CD4-positive, alpha-beta T cell treated with Interferon alpha-2 for 1 hour (primary cell): Measurements from ENCODE around the gene NCOA5.

ENCODE experiments used
- DNase-seq, 2 donors: peaks; one replicate each; pipeline ENCODE4 v3.0.0-alpha.2; 2020 to 2022

The NCOA5 gene

DNA sequence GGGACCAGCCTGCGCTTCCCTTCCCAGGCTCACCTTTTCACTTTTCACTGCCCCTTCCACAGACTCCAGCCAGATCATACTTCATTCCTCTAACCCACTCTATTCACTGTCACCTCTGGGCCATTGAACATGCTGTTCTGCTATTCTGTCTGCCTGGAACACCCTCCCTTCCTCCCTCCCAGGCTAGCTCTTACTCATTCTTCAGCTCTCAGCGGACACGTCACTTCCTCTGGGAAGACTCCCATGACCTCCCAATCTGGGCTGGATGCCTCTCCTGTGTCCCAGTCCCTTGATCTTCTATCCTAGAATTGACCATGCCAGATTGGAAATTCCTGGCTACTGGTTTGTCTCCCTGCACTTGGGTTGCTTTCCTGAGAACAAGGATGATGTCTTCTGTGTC, 55.7 kb downstream of the NCOA5 start:
- DNase-seq = no peak

DNA sequence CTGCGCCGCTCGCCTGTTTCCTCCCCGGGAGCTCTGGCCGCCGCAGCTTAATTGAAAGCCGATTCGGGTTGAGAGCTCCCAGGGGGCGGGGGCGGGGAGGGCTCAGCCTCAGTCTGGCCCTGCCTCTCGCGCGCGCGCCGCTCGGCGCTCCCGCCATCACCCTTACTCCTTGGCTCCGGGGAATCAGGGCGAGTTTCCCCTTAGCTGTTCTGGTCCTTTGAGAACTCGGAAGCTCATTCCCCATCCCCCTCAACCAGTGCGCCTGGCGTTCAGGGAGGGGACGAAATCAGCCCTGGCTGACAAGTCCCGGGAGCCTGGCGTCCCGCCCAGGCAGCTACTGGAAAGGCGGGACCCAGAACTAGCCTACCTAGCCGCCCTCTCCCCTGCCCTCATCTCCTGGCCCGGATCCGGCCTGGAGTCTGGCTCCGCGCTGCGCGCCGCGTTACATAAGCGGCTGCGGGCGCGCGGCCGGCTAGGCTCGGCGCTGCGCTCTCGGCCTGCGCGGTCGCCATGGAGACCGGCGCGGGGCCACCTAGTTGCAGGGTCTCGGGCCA, 58.0 kb downstream of the NCOA5 start:
- DNase-seq = no peak

DNA sequence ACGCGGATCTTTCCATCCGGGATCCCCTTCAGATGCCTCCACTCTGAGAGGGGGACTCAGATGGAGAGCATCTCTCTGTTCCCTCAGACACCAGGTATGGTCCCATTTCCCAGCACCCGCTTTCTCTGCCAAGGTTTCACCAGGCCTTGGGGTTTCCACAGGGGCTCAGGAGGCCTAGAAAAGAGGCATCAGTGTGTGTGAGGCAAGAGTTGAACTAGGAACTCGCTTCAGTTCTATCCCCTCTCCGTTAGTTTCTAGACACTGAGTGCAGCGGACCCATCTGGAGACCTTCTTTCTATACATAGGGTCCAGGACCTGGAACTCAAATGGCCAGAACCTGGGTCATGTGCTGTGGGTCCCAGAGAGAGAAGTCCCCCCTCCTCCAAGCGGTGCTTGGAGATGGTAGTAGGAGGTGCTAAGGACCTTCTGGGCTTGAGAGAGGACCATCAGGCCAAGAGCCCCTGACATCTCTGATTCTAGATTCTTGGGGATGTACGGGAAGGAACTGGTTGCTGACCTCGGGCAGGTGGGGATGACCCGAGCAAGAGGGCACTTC, 58.7 kb downstream of the NCOA5 start:
- DNase-seq = no peak

DNA sequence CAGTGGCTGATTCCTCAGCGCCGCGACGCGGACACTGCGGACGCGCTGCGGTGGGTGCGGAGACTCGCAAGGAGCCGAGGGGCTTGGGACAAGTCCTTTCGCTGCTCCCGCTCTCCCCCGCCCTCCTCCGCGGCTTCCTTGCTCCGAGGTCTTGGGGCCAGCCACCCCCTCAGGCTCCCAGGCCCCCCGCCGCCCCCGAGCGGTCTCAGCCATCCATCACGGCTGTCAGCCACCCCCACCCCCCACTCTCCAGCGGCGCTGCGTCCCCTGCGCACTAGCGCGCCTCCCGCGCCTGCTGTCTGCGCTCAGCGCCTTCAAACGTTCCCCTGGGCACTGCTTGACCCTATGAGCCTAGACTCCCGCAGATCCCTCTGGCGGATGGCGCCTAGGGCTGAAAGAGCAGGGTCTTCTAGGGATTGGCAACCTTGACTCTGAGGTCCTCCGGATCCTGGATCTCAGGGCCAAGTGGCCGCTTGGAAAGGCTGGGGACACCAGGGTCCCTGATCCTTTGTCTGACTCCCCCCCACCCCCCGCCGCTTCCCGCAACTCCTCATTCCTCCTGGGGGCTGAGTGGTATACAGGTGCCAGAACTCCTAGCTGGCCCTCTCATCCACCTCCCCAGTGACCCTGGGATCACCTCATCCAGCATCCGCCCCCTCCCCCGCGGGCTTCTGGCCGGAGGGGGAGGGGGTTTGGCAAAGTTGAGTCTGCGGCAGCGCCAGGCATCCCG, 59.3 kb downstream of the NCOA5 start:
- no peak for DNase-seq

DNA sequence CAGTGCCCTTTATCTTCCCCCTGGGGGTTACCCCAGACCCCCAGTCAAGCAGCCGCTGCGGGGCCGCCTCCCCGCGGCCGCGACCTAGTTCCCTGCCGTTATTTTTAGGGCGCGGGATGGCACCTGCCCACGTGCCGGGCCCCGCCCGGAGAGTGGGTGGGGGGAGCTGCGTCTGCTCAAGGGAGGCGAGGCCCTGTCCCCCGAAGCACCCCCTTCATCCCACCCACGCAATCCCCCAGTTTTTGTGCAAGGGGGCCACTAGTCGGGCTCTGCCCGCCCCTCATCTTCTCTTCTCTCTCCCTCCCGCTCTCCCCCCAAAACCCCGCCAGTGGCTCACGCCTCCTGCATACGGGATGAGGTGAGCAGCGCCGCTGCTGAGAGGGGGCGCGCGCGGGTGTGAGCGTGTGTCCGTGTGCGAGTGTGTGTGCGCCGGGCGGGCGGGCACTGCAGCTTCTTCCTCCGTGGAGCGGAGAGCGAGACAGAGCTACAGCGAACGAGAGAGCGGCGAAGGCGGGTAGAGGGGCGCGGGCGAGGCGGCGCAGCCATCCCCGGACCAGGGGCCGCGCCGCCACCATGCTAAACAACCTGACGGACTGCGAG, 60.9 kb downstream of the NCOA5 start, which contains the start of gene SLC12A5:
Gene SLC12A5, plus strand, starts transcription at position 444 of the 600 bp plus-strand sequence. Its CDS starts 130 bp downstream, at position 574.
- no peak for DNase-seq

DNA sequence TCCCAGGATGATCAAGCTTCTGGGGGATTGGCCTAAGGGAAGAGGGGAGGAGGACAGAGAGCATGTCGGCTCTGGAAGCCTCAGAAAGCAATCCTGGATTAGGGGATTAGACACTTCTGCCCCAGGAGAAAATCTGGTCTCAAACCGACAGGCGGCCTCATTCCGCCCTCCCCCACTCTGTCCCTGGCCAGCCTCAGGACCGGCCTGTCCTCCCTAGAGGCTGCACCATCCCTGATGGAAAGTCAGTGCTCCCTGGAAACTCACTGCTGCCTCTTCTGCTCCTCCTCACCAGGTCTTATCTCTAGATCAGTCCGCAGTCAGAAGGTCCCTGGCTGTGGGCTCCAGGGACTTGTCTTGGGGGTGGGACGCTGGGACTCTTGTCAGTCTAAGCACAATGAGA, 61.7 kb downstream of the NCOA5 start:
- DNase-seq = no peak

DNA sequence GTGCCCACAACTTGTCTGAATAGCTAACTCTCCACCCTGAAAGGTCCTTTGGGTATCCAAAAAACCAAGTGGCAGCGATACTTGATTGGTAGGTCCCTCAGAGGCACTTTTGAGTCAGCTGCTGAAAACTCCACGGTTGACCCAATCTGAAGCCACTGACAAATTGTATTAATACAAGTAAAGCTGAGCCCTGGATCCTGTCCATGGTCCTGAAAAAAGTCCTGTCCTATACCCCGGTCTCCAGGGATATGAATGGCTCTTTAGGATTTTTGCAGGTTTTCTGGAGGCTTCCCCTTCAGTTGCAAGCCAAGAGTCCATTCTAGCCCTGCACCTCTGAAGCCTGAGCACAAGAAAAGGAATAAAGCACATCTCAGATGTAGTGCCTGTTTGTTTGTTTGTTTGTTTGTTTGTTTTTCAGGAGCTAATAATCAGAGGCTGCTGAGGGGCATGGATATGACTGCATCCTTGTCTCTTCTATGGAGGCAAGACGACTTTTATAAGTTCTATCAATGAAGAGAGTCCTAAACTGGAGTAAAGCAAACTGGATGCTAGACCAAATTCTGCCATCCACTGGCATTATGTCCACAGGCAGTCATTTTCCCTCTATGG, 62.4 kb downstream of the NCOA5 start:
- DNase-seq = peak in 1 of 2 donors; percentile 33

DNA sequence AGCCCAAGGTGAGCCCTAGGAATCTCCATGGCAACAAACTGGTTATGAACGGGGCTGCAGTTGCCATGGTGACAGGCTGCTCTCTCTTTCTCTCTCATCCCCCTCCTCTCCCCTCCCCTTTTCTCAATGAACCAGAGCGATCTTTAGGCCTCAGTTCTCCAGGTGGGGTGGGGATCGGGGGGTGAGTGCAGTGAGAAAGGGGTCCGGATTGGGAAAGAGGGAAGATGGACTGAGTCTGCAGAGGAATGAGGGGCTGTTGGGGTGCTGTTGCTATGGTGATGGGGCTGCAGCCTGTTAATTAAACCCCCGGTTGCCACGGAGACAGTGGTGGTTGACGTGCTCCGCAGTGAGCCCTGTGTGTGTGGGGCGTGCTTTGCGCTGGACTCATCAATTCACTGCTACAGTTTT, 64.4 kb downstream of the NCOA5 start:
- no peak for DNase-seq

DNA sequence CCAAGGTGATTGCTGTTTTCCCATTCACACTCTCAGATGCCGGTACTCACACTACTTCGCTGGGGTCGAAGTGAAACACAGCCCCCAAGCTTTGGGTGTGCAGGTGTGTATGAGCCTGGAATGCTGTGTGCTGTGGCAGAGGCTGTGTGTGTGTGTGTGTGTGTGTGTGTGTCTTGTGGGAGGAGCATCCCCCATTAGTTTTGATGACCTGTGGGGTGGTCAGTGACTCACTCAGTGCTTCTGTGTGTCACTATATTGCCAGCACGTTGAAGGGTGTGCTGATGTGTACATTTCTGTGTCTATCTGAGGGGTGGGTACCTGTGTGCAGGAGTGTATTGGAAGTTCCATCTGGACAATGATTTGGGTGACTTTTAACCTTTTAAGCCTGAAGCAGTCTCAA, 65.8 kb downstream of the NCOA5 start:
- DNase-seq = no peak

DNA sequence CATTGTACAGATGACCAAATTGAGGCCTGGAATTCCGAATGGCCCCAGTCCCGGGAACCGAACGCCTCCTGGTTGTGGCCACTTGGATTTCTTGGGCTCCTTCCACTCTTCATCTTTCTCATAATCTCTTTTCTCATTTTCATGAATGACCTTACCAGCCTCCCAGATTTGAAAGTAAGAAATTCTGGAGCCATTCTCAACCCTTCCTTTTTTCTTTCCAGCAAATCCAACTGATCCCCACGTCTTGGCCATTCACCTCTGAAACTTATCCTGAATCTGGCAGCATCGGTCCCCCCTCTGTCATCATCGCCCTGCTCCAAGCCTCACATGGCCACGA, 66.6 kb downstream of the NCOA5 start:
- DNase-seq = no peak

DNA sequence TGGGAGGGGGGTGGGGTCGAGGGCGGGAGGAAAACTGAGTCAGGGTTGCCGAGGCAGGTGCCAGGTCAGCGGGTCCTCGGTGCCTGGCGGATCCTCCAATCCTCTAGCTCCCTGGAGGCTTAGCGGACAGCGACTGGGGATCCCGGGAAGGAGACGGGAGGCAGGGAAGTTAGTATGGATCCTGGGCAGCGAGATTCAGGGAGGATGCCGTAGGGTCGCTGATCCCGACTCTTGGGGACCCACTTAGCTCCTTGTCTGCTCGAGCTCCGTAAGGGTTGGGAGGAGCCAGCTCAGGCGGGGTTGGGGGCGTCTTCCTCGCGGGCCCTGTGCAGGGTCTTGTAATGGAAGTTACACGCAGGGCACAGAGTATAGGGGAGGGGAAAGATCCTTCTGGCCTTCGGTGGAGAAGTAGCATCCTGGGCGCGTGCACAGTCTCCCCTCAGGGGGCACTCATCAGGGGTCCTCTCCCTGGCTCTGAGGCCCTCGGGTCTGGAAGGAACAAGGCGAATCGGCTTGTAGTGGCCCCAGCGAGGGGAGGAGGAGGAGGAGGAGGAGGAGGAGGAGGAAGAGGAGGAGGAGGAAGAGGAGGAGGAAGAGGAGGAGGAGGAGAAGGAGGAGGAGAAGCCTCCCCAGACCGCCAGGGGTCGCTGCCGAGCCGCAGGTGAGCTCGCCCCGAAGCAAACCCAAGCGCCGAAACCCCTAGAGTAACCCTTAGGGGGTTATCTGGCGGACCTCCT, 67.2 kb downstream of the NCOA5 start:
- DNase-seq = peak; percentile 70 to 78

DNA sequence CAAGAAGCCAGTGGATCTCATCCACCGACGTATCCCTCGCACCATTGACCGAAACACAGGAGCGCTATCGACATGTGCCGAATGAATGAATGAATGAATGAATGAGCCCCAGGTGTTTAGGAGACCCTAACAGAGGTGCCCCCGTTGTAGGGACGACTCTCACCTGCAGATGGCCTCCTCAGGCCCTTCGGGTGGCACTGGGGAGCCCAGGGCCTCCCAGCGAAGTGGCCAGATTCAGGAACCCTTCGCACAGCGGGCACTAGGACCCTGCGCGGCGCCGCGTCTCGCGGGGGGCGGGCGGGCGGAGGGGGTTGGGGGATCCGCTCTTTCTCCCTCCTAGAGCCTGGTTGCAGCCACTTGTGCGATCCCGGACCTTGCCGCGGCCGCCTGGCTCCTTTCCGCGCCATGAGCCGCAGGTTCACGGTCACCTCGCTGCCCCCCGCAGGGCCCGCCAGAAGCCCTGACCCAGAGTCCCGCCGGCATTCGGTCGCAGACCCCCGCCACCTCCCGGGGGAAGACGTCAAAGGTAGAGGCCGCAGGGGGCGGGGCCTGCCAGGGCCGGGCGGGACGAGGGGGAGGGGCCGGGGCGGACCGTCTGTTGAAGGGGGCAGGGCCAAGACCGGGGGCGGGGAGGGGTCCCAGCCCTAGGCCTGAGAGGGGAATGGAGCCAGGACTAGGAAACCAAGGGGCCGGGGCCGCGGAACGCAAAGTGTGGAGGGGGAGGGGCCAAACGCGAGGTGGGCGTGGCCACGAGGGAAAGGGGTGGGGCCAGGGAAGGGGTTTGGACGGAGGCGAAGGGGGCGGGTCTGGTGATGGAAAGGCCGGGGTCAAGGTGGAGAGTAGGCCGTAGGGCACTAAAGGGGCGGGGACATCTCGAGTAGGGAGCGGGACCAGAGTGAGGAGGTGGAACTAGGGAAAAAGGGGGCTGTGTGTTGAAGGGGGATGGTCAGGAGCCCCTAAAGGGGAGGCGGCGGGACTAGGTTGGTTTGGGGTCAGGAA, 68.1 kb downstream of the NCOA5 start:
- DNase-seq = peak; percentile 43 to 53

DNA sequence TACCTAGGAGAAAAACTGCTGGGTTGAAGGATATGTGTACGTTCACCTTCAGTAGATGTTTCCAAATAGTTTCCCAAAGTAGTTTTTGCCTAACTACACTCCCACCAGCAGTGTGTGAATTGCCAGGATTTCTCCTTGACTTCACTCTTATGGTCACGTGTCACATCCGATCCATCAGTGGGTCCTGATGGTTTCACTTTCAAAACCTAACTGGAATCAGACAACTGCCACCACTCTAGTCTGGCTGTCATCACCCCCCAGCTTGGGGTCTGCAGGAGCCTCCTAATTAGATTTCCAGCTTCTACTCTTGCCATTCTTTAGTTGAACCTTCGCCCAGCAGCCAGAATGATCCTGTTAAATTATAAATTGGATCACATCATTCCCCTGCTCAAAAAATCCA, 69.2 kb downstream of the NCOA5 start:
- no peak for DNase-seq

DNA sequence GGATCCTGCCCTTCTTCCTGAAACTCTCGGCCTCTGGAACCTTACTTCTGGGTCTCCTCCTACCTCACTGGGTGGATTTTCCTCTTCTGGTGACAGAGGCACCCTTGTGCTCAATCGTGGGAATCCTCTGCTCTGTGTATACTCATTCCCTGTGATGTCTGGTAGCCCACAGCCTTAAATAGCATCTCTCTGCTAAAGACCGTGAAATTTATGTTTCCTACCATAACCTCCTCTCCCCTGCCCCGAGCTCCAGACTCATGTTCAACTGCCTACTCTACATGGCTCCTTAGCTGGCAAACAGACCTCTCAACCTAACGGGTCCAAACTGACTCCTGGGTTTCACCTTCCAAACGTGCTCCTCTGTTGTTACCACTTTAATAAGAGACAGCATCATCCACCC, 71.2 kb downstream of the NCOA5 start:
- no peak for DNase-seq

DNA sequence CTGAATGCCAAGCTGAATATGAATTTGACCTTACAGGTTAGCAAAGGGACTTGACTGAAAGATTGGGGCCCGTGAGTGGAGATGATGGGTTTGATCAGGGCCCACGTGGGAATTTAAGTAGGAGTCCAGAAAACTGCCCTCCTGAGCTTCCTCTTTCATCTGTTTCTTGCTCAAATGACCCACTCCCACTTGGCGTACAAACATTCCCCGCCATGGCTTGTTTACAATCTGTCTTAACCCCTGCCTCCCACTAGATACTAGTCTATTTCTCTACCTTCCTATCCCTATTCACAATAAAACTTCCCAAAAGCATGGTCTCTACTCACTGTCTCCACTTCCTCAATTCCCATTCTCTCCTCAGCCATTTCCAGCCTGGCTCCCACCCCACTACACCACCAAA, 71.7 kb downstream of the NCOA5 start:
- no peak for DNase-seq

DNA sequence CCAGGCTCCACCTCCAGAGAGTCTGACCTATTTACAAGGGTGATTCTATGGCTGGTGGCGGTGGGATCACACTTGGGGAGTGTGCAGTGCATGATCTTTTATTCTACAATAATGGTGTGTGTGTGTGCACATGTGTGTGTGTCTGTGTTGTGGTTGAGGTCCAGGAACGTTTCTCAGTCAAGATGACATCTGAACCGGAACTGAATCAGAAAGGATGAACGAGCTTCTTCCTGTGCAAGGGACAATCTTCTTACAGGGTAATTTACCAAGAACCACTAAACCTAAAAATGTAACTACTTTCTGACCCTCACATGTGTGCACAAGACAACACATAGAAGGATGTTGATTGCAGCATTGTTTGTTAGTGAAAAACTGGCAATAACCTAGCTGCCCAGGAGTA, 72.5 kb downstream of the NCOA5 start:
- no peak for DNase-seq

DNA sequence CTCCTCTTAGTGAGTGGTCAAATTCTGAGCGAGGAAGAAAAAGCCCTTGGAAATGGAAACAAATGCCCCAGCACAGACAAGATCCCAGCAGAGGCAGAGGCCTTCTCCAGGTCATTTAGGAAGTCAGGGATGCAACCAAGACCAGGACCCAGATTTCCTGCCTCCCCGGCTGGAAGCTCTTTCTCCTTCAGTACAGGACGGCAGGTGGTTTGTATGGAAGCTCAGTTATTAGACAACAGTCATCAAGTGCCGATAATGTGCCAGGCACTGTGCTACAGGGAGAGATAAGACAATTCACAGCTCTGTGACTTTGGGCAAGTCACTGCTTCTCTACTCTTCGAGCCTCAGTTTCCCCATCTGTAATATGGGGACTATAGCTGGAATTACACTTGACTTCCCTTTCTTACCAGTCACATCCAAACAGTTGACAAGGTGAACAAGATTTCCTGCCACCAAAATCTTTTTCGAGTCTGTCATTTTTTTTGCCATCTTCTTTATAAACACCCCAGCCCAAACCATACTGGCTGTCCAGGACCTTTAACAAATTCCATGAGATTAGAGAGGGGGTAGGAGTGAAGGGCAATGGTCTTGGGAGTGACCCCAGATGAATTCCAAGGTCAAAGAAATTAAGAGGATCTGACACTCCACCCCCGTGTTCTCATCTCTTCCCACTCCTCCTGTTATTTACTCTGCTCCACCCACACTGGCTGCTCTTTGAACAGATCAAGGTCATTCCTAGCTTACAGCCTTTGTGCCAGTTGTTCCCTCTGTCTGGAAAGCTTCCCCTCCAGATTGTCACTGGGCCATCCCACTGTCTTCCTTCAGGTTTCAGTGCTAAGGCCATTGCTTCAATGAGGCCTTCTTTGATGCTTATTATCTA, 75.0 kb downstream of the NCOA5 start:
- DNase-seq = no peak

DNA sequence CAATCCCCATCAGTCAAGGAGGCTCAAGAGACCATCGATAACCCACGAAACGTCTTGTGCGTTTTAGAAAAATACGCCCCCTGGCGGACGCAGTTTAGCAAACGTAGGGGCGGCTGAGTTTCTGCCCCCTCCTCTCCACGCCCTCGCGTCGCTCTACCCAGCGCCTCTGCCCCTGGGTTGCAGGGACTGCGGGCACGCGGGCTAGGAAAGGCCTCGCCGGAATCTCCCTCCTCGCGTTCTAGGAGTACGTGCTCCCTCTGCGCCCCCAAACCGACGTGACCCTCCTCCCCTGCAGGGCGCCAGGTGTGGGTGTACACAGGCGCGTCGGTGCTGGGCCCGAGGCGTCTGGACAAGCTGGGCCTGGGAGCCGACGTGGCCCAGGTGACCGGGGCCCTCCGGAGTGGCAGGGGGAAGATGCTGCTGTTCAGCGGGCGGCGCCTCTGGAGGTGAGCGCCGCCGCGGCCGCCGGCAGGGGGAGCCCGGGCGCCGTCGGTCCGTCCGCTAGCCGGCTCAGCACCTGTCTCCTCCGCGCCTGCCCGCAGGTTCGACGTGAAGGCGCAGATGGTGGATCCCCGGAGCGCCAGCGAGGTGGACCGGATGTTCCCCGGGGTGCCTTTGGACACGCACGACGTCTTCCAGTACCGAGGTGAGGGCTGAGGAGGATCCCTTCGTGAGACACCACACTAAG, 75.8 kb downstream of the NCOA5 start:
- peak; percentile 70 to 75 for DNase-seq

DNA sequence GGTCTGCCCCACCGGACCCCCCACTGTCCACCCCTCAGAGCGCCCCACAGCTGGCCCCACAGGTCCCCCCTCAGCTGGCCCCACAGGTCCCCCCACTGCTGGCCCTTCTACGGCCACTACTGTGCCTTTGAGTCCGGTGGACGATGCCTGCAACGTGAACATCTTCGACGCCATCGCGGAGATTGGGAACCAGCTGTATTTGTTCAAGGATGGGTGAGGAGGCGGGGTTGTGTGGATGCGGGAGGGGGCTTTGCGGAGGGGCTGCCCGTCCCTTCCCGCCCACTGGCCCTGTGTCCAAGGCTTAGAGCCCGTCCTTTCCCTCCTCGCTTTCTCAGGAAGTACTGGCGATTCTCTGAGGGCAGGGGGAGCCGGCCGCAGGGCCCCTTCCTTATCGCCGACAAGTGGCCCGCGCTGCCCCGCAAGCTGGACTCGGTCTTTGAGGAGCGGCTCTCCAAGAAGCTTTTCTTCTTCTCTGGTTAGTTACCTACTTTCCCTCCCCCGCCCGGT, 76.4 kb downstream of the NCOA5 start:
- no peak for DNase-seq

DNA sequence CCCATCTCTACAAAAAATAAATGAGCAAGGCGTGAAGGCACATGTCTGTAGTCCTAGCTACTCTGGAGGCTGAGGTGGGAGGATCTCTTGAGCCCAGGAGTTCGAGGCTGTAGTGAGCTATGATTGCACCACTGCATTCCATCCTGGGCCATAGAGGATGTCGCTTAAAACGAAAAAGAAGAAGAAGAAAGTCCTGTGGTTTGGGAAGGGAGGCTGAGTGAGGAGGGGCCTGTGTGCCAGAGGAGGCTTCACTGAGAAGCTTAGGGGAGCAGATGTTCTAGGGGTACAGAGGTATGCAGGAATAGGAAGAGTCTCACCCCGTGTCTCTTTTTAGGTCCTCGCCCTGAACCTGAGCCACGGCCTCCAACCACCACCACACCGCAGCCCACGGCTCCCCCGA, 76.8 kb downstream of the NCOA5 start:
- no peak for DNase-seq
